Head of caudate nucleus (tissue), 42 donors: ENCODE measurements around the gene DNAJC18.
A peak's percentile ranks its signal among the peaks of the same experiment; 100 is the strongest.

ENCODE experiments used
- DNase-seq, 42 donors: peaks; one replicate each; pipeline versions ENCODE4 v3.0.0 to v3.0.0-alpha.2; 2020 to 2021; ENCODE audit warnings: mixed read lengths in 7 of 42
- intact Hi-C: fragments of 100-400 bp; cut with DNase I; formaldehyde crosslinking; loops from one replicate; pipeline ENCODE4 v1.15.0; 2022

Gene DNAJC18

DNA sequence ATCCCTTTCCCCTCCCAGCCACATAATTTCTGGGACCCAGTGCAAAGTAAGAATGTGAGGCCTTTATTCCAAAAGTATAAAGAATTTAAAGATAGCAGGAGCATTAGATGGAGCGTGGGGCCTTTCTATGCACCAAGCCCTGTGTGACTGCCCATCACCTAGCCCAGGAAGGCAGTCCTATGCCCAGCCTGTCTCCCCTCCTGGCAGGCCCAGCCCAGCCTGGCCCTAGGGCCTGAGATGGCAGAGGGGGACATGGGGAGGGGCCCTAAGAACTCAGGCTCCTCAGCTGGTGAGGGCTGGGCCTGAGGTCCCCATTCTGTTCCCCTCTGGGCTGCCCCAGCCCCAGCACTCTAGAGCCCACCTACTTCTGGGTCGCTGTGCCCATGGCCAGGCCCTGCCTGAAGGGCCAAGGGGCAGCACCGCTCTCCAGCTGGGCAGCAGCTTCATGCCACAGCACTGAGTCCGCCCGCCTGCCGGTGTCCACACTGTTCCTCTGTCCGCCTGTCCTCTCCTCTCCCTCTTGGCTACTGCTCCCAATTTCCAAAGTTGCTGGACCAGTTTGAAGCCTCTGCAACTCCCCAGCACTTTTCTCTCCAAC lies 55.2 kb downstream of the DNAJC18 start:
- intact Hi-C loops, result no loop called here

DNA sequence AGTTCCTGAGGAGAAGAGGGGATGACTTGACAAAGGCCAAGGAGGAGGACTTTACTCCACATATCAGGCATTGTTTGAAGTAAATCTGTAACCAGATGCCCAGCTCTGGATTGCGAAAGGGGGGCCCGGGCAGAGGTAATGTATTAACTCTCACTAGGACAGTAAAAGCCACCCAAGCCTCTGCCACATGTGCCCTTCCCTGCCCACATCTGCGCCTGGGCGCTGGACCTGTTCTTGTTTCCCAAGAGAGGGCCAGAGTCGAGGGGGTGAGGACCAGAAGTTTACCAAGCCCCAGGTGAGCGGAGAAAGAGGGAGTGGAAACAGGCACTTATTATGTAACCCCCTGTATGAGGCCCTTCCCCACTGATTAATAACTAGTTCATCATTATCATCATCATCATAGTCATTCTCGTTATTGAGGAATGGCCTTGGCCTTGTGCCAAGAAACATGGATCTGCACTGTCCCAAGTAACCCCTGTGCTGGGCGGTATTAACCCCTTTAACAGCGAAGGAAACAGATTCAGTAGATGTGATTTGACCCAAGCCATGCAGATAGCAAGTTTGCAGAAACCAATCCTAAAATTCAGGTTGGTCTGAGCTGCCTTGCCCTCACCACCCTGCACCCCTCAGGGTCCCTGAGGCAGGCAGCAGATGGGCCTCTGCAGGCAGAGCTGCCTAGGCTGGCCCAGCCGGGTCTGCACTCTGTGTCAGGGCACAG lies 55.9 kb downstream of the DNAJC18 start, which contains the start of gene SLC23A1:
Gene SLC23A1, minus strand, starts transcription at position 23 of the 718 bp plus-strand sequence. CDS start 44 bp downstream, outside the sequence.
- intact Hi-C loops, result no loop called here
- peak in 1 of 42 donors; percentile 2 for DNase-seq

More for the DNA sequence above, 55.2 kb downstream of the DNAJC18 start:
- no peak for DNase-seq

DNA sequence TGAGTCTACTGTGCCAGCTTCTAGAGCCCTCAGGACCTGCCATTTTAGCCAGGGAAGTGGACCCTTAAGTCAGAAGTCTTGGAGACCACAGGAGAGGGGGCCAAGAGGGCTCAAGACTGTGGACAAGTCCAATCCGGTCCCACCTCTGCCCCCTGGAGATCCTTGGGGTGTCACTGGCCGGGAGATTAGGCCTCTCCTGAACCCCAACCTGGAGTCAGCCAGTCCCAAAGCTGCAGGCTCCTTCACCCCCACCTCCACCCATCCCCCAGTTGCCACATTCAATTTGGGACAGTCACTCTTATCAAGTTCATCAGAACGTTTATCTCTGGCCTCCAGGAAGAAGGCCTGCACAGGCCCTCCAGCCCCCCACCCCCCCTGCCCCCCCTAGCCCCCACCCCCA lies 56.5 kb downstream of the DNAJC18 start:
- DNase-seq, result peak in 1 of 42 donors; percentile 16
- intact Hi-C loops, result no loop called here

DNA sequence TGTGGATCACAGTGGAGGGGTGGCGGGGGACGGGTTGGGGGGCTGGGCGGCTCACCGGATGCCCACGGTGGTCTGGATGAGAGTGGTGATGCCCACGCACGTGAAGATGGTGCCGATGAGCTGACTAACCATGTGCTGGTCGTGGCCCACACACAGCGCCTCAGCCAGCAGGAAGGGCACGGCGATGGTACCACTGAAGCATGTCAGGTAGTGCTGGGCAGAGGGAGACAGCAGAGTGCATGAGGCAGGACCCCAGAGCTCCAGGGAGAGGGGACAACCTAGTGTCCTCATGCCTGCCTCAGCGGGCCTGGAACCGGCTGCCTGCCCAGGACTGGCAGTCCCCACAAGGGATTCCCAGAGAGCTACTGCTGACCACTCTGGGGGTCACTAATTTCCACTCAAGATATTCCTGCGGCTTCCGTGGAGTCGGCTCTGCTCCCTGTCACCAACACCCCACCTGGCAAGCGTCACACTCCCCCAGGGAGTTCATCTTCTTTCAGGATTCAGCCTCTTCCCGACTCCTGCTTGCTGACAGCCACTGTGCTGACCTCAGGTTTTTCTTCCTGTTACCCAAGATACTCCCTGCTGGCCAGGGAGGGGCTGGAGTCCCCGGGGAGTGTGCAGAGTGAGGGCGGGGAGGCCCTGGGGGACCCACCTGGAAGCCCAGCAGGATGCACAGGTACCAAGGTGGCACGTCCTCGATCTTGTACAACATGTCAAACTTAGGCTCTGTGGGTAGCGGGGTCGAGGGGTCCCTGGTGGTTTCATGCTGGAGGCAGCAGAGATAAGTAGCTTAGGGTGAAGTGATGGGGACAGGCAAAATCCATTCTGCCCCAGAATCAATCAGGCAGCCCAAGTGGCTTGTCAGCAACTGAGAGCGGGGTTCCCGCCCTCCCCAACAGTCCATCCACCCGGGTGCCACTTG lies 57.2 kb downstream of the DNAJC18 start:
- DNase-seq, result peak in 1 of 42 donors; percentile 24
- intact Hi-C loops, result no loop called here

DNA sequence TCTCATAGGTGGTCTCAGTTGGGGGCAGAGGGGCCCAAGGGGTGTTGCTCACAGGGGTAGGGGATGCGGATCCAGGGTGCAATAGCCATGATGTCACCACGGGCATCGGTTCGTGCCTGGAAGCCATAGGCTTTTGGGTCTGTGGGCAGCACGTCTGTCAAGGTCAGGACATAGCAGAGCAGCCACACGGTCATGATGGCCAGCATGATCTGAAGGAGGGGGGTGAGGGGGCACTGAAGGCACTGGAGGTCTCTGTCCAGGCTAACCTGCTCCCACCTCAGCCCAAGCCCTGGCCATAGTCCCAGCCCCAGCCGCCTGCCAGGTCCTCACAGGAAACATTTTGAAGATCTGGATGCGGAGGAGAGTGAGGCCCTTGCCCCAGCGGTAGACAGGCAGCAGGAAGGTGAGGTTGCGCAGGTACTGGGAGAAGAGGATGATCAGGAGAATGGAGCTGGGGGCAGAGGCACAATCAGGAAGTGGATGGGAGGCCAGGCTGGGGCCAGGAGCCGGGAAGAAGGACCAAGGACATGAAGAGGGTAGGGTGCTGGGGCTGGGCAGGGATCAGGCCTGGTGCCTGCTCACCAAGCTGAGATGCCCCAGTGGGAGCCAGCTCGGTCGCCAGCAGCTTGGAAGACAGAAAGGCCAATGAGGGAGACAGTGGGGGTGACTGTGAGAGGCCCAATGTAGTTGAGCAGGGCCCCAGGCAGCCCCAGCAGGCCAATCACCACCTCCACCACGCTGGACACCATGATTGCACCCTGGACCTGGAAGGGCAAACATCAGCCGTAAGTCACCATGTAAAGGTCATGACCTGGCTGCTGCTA lies 59.5 kb downstream of the DNAJC18 start:
- DNase-seq, result no peak
- intact Hi-C loops, result no loop called here

DNA sequence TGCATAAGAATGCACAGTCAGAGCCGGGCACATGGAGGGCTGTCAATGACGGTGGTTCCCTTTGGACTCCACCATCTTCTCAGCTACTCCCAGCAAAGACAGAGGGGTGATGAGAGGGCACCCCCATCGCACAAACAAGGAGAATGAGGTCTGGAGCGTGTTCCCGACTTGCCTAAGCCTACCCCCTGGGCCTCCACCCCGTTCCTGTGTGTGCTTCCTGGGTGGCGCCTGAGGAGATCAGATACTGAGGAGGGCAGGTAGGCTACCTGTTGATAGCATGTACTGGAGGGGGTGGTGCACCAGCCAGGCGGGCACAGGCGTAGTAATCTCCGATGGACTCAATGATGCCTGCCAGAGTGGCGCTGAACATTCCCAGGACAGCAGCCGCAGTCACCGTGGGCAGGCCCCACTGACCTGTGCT lies 60.4 kb downstream of the DNAJC18 start:
- intact Hi-C loops, result no loop called here

DNA sequence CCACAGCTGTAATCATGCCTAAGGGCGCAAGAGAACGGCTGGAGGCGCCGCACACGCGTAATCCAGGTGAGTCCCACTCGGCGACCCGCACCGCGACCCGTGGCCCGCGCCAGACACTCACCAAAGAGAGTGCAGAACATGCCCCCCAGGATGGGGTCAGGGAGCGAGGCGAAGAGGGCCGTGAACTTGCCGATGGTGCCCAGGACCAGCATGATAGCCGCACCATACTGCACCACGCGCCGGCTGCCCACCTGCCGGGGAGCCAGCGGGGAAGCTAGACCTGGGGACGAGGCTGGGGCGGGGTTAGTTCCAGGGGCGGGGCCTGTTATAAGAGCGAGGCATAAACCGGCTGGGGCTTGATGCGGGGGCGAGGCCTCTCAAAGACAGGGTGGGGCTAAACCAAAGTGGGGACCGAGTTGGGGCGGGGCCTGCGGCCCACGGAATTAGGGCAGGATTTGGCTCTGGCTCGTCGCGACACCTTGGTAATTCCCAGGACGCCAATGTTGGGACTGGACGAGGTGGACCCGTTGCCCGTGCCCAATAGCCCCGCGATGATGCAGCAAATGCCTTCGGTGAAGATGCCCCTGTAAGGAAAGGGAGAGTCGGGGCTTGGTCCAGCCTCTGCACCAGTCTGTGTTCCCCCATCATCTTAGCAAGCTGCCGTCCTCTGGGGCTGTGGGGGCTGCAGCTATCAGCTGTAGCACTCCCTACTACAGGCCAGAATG lies 61.1 kb downstream of the DNAJC18 start:
- DNase-seq, result peak in 1 of 42 donors; percentile 34
- intact Hi-C loops, result no loop called here

More for the DNA sequence above, 60.4 kb downstream of the DNAJC18 start:
- no peak for DNase-seq

DNA sequence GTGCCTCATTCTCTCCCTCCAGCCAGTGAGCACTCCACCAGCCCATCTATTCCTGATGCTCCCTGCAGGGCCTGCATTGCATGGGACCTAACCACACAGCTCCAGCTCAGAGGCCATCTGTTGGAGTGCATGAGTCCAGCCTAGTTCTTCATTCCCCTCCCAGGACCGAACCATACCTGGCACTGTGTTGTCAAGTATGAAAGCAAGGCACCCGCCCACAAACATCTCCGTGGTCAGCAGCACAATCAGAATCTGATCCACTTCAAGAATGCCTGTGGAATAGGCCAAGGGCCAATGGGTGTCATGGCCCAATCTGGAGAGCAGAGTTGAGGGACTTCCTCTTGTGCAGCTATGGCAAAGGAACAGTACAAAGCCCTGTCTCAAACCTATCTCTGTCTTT lies 62.1 kb downstream of the DNAJC18 start:
- DNase-seq, result peak in 1 of 42 donors; percentile 4
- intact Hi-C loops, result no loop called here

DNA sequence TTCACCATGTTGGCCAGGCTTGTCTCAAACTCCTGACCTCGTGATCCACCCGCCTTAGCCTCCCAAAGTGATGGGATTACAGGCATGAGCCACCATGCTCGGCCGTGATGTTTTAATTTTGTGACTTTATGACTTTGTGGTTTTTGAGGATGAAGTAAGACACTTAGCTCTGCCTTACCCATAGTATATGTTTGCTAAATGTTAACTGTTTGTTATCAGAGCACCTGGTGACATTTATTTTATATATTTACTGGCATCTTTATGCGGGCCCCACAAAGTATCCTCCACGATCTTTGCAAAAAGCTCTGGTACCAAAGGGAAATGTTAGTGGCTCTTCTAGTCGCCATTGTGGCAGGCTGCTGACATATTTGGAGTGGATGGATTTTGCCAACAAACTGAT lies 63.0 kb downstream of the DNAJC18 start:
- no peak for DNase-seq
- intact Hi-C loops, result no loop called here

DNA sequence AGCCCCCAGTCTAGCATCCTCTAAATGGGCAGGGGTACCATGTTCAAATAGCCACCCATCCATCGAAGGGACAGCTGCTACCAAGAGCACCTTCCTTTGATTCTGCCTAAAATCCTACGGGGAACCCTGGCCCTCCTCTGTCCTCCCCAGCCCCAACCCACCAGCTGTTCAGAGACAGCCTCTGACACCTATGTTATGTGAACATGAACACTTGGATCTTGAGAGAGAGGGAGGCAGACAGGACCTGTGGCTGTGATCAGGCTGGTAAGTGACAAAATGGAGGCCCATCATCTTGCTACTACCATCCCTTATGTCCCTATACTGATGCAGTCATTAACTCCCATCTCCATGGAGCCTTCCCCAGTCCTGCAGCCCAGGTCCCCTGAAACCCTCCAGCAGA lies 64.4 kb downstream of the DNAJC18 start:
- peak in 5 of 42 donors; percentile 0 to 18 (median 10) for DNase-seq

DNA sequence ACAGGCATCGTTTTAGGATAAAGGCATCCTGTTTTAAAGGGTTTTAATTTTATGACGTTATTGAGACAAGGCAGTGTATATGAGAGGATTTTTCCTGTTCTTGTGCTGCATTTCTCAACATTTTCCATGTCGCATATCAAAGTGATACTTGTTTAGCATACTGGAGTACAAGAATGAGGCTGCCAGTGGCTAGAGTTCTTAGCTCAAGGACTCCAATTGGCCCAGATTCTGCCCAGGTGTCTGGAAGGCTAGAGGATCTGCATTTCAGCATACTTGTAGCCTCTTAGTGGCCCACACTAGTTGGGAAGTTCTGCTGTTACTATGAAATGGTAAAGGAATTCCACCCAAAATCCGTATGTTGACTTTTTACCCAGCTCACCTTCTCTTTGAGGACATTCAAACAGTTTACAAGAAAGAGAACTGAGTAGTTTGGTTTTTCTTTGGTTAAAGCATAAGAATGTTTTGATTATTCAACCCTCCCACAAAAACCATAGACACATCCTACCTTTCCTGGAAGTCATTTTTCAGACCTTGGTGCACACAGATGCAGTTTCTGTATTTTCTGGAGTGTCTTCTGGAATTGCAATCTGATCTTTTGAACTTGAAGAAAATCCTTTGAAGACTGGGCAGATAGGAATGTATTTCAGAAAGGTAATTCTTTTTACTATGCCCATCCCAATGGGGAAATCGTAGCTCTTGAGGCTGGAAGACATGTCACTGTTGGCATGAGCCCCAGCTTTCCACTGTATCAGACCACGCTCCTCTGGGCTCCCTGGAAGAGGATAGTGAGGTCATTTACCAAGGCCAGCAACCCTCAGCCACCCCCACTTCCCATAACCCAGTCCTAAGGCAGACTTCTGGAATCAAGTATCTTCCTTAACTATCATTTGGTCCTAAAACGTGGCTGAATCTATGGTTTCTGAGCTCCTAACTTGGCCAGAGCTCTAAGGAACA lies 67.6 kb downstream of the DNAJC18 start:
- intact Hi-C loops, result no loop called here
- peak in 4 of 42 donors; percentile 3 to 25 (median 14) for DNase-seq

More for the DNA sequence above, 64.4 kb downstream of the DNAJC18 start:
- intact Hi-C loops, result no loop called here

DNA sequence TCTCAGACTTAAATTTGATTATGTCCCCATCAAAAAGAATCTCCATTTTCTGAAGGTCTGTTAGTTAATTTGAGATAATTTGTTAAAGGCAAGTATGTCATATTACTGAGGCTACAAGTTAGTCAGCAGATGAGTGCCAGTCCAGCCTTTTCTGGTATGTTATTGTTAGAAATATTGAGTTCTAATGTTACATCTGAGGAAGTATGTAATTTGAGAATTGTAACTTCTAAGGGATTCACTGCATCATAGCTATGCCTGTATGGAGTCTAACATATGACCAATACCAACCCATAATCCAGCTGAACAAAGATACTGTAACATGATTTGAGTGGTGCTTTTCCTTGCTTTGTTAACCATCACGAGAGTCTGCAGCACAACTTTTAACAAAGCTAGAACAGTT lies 70.1 kb downstream of the DNAJC18 start:
- intact Hi-C loops, result no loop called here
- DNase-seq, result no peak

DNA sequence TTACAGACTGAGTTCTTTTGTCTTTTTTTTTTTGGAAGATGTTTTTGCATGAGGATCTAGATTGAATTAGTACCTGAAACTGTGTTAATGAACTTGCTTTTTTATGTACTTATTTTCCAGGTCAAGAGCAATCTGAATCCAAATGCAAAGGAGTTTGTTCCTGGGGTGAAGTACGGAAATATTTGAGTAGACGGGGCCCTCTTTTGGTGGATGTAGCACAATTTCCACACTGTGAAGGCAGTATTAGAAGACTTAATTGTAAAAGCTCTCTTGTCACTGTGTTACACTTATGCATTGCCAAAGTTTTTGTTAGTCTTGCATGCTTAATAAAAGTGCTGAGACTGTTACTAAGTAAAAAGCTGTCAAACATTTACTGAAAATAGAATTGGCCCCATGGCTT lies 70.7 kb downstream of the DNAJC18 start:
- peak in 3 of 42 donors; percentile 5 to 25 (median 21) for DNase-seq
- intact Hi-C loops, result no loop called here

DNA sequence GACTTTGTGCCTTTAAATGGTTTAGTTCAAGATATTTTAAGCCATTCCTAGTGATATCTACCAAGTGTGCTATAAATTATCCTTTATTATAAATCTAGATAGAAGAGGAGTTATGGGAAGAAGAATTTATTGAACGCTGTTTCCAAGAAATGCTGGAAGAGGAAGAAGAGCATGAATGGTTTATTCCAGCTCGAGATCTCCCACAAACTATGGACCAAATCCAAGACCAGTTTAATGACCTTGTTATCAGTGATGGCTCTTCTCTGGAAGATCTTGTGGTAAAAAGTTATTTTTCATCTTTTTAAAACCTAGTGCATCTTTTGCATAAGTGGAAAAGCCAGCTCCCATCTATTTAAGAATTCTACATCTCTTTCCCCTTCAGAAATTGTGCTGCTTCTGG lies 74.9 kb downstream of the DNAJC18 start:
- DNase-seq, result no peak
- intact Hi-C loops, result no loop called here

DNA sequence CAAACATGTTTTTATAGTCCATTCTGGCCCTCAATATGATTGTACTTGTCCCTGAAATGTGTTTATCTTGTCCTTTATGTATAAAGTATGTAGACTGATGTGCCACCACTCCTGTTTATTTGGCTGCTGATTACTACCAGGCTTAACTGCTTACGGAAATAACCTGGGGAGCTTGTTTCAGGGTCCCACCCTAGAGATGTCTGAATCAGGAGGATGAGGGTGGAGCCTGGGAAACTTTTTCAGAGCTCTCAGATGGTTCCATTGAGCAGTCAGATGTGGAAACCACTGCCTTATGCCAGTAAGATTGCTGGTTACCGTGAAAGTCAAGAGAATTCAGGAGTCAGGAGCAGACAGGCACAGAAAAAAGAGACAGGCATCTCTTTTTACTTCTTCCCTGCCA lies 75.4 kb downstream of the DNAJC18 start:
- peak in 1 of 42 donors; percentile 3 for DNase-seq

DNA sequence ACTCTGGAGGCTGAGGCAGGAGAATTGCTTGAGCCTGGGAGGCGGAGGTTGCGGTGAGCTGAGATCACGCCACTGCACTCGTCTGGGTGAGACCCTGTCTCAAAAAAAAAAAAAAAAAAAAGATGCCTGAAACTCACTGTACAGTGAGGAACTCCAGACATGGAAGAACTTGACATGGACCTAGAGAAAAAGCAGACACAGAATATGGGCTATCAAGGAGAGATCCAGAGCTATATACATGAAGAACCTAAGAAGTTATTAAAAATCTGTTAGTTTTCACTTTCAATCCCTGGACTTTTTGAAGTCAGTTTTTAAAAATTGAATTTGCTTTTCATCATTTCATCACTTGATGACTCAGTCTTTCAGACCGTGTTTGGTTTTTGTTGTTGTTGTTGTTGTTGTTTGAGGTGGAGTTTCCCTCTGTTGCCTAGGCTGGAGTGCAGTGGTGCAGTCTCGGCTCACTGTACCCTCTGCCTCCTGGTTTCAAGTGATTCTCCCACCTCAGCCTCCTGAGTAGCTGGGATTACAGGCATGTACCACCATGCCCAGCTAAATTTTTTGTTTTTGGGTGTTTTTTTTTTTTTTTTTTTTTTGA lies 77.4 kb downstream of the DNAJC18 start:
- intact Hi-C loops, result no loop called here
- peak in 1 of 42 donors; percentile 1 for DNase-seq

More for the DNA sequence above, 75.4 kb downstream of the DNAJC18 start:
- intact Hi-C loops, result no loop called here
